Hepatocyte (in vitro differentiated cells): ENCODE data around the gene FAM83B.

Experiments
- EZH2 ChIP-seq: fragments of 200-600 bp; sonication (generic); IDR thresholded peaks from 2 replicates; pipeline ENCODE4 v1.6.1; 2016; ENCODE audit warnings: antibody characterized with exemption, mild to moderate bottlenecking, borderline replicate concordance
- TF ChIP-seq, protein P1 (sequence below): fragments of 200-600 bp; sonication (generic); IDR thresholded peaks from 2 replicates; pipeline ENCODE4 v1.5.1; 2016; ENCODE audit warnings: antibody characterized with exemption, mild to moderate bottlenecking; ENCODE audit not compliant: poor library complexity

DNA sequence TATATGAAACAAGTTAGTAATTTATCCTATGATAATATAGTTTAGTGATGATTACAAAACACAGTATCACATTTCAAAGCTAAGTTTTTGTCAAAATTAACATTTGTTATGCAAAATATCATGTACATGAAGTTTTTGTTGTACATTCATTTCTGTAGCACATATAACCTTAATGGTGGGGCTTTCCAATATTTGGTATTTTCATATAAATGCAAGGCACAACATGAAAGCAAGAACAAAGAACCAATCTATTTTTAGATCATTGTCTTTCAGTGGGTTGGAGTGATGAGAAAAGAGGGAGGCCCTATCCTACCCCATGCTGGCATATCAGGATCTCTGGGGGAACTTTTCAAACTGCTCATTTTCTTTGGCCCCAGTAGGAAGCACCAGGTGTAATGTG is 53.4 kb downstream of the FAM83B start:
- TF ChIP-seq, protein P1, sequence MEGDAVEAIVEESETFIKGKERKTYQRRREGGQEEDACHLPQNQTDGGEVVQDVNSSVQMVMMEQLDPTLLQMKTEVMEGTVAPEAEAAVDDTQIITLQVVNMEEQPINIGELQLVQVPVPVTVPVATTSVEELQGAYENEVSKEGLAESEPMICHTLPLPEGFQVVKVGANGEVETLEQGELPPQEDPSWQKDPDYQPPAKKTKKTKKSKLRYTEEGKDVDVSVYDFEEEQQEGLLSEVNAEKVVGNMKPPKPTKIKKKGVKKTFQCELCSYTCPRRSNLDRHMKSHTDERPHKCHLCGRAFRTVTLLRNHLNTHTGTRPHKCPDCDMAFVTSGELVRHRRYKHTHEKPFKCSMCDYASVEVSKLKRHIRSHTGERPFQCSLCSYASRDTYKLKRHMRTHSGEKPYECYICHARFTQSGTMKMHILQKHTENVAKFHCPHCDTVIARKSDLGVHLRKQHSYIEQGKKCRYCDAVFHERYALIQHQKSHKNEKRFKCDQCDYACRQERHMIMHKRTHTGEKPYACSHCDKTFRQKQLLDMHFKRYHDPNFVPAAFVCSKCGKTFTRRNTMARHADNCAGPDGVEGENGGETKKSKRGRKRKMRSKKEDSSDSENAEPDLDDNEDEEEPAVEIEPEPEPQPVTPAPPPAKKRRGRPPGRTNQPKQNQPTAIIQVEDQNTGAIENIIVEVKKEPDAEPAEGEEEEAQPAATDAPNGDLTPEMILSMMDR = no peak
- TF ChIP-seq EZH2 = no peak
